HG03060 (cell line): ENCODE data around the gene SLA2.
"Not testable (repeated sequence)": the region's sequence is repeated elsewhere in the genome, so short reads cannot be mapped to it uniquely, and the experiment has no call there.

Experiments
- ATAC-seq: cut with Tn5 transposase; IDR thresholded peaks from one replicate; pipeline ENCODE4 v1.9.1; 2021; ENCODE audit warnings: low read depth, moderate number of reproducible peaks; ENCODE audit not compliant: unreplicated experiment

SLA2 gene

GRCh38 chr20:36646678-36647077 lies 682 bp upstream of the SLA2 start:
- ATAC-seq: no peak

DNA sequence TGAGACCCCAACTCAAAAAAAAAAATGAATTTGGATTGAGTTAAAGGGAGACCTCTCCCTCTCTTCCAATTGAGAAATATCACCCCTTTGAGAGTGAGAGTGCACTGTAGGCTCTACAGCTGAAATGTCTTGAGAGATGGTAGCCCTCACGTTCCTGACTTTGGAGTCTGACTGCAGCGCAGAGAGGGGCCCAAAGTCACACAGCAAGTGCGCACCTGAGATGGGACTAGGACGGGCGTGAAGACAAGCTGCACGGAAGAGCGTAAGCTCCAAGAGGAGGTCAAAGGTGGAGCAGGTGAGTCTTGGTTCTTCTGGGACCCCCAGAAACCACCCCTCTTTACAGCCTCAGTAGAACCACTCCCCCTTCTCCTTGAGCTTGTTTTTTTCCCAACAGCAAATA lies 643 bp downstream of the SLA2 start:
- ATAC-seq: no peak

GRCh38 chr20:36644706-36645095 lies 1.3 kb downstream of the SLA2 start:
- no peak for ATAC-seq

- no peak for ATAC-seq
Observed at GRCh38 chr20:36644032-36644705, 1.8 kb downstream of the SLA2 start.

DNA sequence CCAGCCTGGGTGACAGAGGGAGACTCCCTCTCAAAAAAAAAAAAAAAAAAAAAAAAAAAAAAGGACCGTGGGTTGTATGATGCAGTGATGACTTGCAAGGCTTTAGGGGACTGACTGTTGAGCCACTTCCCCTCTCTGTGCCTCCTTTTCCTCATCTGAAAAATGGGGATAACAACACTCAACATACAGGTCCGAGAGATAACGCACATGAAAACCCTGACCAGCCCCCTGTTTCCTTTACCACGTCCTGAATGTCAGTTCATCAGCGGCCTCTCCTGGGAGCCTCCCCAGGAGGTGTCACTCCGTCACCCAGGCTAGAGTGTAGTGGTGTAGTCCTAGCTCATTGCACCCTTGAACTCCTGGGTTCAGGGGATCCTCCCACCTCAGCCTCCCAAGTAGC lies 3.9 kb downstream of the SLA2 start:
- ATAC-seq: no peak

GRCh38 chr20:36641506-36641843 lies 4.5 kb downstream of the SLA2 start:
- ATAC-seq: no peak

- ATAC-seq: not testable (repeated sequence)
Observed at GRCh38 chr20:36638876-36639400, 7.1 kb downstream of the SLA2 start.

- ATAC-seq: no peak
Observed at GRCh38 chr20:36634342-36634741, 11.7 kb downstream of the SLA2 start.

- ATAC-seq: no peak
Observed at GRCh38 chr20:36633285-36633772, 12.7 kb downstream of the SLA2 start.

- ATAC-seq: no peak
Observed at GRCh38 chr20:36632487-36633284, 13.3 kb downstream of the SLA2 start.

DNA sequence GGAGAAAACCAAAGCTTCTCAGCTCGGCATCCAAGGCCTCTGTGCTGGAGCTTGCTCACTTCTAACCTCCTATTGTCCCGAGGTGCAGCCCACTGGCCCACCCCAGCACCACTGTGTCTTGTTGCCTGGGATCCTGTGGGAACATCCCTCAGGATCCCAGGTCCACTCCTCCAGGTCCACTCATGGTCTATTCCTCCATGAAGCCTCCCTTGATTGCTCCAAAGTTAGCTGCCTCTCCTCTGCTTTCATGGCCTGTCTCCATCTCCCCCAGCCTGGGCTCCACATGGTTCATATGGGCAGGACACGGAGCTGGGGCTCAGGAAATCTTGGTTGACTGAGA lies 13.9 kb downstream of the SLA2 start:
- no peak for ATAC-seq

DNA sequence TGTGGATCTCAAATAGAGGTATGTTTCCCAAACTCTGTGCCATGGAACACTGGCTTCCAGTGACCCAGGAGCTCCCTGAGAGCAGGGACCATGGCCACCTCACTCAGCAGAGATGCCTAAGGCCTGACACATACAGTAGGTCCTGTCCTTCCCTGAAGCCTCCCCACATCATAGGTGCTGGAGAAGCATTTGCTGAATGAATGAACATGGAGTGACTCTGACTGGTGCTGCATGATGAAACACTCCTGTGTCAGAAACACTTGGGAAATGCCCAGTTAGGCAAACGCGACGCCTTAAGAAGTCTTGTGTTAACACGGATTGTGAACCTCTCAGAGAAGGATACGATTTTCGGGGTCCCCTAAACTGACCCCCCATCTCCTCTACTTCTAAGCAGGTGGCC lies 14.3 kb downstream of the SLA2 start:
- ATAC-seq: no peak

- ATAC-seq: no peak
Observed at GRCh38 chr20:36629719-36630681, 16.0 kb downstream of the SLA2 start.

DNA sequence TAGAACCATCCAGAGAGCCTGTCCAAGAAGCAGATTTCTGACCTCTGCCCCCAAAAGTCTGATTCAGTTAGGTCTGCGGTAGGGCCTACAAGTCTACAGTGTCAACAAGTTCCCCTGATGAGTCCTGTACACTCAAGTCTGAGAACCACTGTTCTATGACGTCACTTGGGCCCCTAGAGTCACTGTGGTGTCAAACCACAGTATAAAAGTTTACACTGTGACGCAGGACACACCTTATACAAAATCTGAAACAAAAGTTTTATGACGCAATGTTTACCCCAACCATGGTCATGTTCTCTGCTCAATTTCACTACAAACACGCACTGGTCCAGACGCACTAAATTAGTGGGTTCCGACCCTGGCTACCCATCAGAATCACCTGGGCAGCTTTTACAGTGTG lies 17.9 kb downstream of the SLA2 start:
- no peak for ATAC-seq

DNA sequence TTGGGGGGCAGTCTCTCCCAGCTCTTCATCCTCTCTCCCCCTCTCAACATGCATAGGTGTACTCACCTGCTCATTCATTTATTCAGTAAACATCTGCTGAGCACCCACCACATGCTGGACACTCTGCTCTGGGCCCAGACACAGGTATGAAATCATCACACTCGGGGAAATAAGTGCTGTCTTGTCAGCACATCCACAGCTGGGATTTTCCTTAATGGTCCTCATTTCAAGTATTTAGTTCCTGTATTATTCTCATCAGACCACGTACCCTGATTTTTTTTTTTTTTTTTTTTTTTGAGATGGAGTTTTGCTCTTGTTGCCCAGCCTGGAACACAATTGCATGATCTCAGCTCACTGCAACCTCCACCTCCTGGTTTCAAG lies 21.1 kb downstream of the SLA2 start:
- ATAC-seq: no peak

- no peak for ATAC-seq
Observed at GRCh38 chr20:36624068-36624943, 21.7 kb downstream of the SLA2 start.

- no peak for ATAC-seq
Observed at GRCh38 chr20:36623444-36623843, 22.6 kb downstream of the SLA2 start.

DNA sequence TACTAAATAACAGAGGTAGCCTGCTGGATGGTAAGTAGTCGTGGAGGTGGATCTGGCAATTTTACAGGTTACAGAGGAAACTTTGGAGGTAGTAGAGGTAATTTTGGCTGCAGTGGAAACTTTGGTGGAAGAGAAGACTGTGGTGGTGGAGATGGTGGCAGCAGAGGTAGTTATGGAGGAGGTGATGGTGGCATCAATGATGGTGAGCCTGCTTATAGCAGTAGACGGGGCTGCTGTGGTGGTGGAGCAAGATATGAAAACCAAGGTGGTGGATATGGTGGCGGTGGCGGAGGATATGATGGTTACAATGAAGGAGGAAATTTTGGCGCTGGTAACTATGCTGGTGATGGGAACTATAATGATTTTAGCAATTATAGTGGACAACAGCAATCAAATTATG lies 25.1 kb downstream of the SLA2 start:
- no peak for ATAC-seq

- ATAC-seq: no peak
Observed at GRCh38 chr20:36614781-36615557, 31.0 kb downstream of the SLA2 start.
